ENCODE measurements around the gene MCC. TPM values are rescaled to one million over a fixed set of nuclear protein-coding genes. Genes with fewer than 3 reads are reported as not detected.

Gene MCC
- total and polyA plus RNA-seq, 12 donors, result 1.8 to 12.6 (median 8.9) TPM

DNA sequence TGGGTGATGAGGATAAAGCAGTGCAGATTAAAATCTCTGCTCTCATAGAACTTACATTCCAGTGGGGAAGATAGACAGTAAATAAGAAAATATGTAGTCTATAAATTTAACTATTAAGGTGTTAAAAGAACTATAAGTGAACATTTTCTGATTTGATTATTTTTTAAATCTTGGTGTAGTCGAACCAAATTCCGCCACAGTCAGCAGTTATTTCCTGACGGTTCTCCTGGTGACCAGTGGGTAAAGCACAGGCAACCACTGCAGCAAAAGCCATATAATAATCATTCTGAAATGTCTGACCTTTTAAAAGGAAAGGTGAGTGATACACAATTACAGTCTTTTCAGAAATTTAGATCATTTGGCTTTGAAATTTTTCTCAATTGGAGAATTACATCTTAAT lies 484.5 kb downstream of the MCC start:
- 83 to 91% (median 89%) methylated on average over 3 of the region's 3 CpGs for WGBS, 4 donors
- H3K4me3 ChIP-seq, result no peak overlapping the region
- H3K36me3 ChIP-seq (replicated peaks in 1 of 2), result peaks cover 0 to 14% of the 10 kb centered on the region in 2 donors
- TF ChIP-seq, protein P1, sequence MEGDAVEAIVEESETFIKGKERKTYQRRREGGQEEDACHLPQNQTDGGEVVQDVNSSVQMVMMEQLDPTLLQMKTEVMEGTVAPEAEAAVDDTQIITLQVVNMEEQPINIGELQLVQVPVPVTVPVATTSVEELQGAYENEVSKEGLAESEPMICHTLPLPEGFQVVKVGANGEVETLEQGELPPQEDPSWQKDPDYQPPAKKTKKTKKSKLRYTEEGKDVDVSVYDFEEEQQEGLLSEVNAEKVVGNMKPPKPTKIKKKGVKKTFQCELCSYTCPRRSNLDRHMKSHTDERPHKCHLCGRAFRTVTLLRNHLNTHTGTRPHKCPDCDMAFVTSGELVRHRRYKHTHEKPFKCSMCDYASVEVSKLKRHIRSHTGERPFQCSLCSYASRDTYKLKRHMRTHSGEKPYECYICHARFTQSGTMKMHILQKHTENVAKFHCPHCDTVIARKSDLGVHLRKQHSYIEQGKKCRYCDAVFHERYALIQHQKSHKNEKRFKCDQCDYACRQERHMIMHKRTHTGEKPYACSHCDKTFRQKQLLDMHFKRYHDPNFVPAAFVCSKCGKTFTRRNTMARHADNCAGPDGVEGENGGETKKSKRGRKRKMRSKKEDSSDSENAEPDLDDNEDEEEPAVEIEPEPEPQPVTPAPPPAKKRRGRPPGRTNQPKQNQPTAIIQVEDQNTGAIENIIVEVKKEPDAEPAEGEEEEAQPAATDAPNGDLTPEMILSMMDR (IDR thresholded peaks at IDR 0.05), result no peak
- TF ChIP-seq POLR2A (IDR thresholded peaks at IDR 0.05), result no peak
- H3K27ac ChIP-seq, result no peak overlapping the region
- intact Hi-C loops (cut with DNase I), result loop anchor here in 1 of 2 donors (10.0 kb wide), 2 partner anchors 331 to 591 kb away; no protein-coding TSS in a partner anchor
- no peak for DNase-seq
- no peaks in the 10 kb centered on the region for H3K9me3 ChIP-seq (replicated peaks in 1 of 3)
- H3K4me1 ChIP-seq (replicated peaks in 1 of 2), result peaks cover 7 to 8% of the 10 kb centered on the region in 2 donors
- no peaks in the 10 kb centered on the region for H3K27me3 ChIP-seq

DNA sequence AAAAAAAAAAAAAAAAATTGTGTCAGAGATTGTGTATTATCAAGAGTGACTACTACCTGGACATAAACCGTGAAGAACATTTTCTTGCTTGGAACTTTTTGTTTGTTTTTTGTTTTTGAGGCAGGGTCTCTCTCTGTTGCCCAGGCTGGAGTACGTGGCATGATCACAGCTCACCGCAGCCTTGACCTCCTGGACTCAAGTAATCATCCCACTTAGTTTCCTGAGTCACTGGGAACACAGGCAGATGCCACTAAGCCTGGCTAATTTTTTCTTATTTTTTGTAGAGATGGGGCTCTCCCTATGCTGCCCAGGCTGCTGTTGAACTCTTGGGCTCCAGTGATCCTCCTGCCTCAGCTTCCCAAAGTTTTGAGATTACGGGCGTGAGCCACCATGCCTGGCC lies 485.8 kb downstream of the MCC start:
- intact Hi-C loops (cut with DNase I), result loop anchor here in 1 of 2 donors (10.0 kb wide), 2 partner anchors 332 to 592 kb away; no protein-coding TSS in a partner anchor
- 60 to 77% (median 71%) methylated on average over 5 of the region's 5 CpGs for WGBS, 4 donors
- TF ChIP-seq, protein P1 (IDR thresholded peaks at IDR 0.05), result no peak
- TF ChIP-seq POLR2A (IDR thresholded peaks at IDR 0.05), result no peak
- Histone ChIP-seq H3K36me3 (replicated peaks in 1 of 2) (peaks cover 0 to 14% of the 10 kb centered on the region in 2 donors), H3K27me3 (no peaks in the 10 kb centered on the region), H3K4me3 (no peak overlapping the region), H3K27ac (no peak overlapping the region), H3K9me3 (replicated peaks in 1 of 3) (no peaks in the 10 kb centered on the region), H3K4me1 (replicated peaks in 1 of 2) (peaks cover 7 to 8% of the 10 kb centered on the region in 2 donors)
- peak in 5 of 7 donors; percentile 29 to 53 (median 41) for DNase-seq

DNA sequence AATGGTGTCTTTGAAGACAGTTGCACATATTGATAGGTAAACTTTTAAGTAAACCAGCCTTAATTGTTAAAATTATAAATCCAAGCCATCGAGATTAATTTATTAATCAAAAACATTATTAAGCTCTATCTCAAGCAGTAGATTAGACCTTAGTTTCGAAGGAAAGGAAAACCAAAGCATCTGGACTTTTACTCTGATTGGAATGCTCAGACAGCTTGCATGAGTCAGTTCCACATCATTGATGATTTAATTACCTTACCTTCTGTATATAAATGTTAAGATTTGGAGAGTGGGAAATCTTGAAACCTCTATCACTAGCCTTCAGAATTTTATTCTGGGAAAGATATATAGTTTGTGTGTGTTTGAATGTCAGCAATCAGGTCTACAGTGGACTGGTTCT lies 487.8 kb downstream of the MCC start:
- H3K4me1 ChIP-seq (replicated peaks in 1 of 2), result peaks cover 8 to 10% of the 10 kb centered on the region in 2 donors
- DNase-seq, result no peak
- no peak for TF ChIP-seq POLR2A (IDR thresholded peaks at IDR 0.05)
- whole genome bisulfite sequencing, 4 donors, result 68 to 87% (median 79%) methylated on average over 2 of the region's 2 CpGs
- H3K9me3 ChIP-seq (replicated peaks in 1 of 3), result no peaks in the 10 kb centered on the region
- intact Hi-C loops (cut with DNase I), result loop anchor here in 1 of 2 donors (10.0 kb wide), 2 partner anchors 334 to 594 kb away; no protein-coding TSS in a partner anchor
- no peak overlapping the region for H3K27ac ChIP-seq
- H3K27me3 ChIP-seq, result no peaks in the 10 kb centered on the region
- no peak overlapping the region for H3K4me3 ChIP-seq
- peaks cover 0 to 14% of the 10 kb centered on the region in 2 donors for H3K36me3 ChIP-seq (replicated peaks in 1 of 2)

DNA sequence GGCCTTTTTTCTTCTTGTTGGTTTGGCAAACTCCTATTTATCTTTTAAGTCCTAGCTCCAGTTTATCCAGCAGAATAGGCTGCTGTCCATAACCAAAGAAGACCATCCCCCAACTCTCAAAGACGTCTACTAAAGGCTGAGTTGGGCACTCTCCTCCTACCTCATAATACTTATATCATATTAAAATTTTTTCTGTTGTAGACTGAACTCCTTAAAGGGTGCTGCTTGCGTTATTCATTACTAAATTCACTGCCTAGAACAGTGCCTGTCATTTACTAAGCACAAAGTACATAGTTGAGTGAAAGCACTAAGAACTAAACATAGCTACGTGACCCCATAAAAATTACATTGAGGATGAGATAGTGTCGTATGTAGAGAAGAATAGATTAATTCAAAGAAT lies 490.0 kb downstream of the MCC start:
- no peak for DNase-seq
- H3K4me3 ChIP-seq, result no peak overlapping the region
- H3K27me3 ChIP-seq, result no peaks in the 10 kb centered on the region
- intact Hi-C loops (cut with DNase I), result loop anchor here (5.0 kb wide), 2 partner anchors 379 to 609 kb away; no protein-coding TSS in a partner anchor
- 90 to 94% (median 92%) methylated on average over 4 of the region's 4 CpGs for WGBS, 4 donors
- H3K9me3 ChIP-seq (replicated peaks in 1 of 3), result no peaks in the 10 kb centered on the region
- H3K4me1 ChIP-seq (replicated peaks in 1 of 2), result peaks cover 8 to 10% of the 10 kb centered on the region in 2 donors
- TF ChIP-seq, protein P1 (IDR thresholded peaks at IDR 0.05), result no peak
- TF ChIP-seq POLR2A (IDR thresholded peaks at IDR 0.05), result no peak
- H3K36me3 ChIP-seq (replicated peaks in 1 of 2), result peaks cover 0 to 9% of the 10 kb centered on the region in 2 donors
- no peak overlapping the region for H3K27ac ChIP-seq

DNA sequence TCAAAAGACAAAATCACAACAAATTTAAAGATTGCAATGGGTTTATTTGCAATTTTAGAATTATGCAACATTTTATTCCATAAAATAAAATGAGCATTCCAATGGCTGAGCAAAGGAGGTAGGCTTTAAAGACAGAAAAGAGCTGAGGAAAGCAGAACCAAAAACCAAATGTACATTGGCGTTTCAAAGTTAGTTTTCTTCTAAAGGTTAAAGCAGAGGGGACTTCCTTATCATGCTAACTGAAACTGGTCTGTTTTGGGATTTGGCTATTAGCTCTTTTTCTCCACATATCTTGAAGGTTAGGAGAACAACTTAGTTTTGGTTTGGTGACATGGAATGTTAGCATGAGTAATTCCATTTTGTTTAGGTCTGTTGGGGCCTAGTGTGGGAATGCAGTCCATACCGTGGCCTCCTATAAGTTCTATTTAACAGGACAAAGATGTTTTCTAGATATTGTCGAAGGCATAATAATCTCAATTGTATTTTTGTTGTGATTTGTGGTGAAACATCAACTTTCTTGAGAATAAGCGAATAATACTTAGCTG lies 491.4 kb downstream of the MCC start:
- 85 to 86% (median 85%) methylated on average over 4 of the region's 4 CpGs for WGBS, 4 donors
- Histone ChIP-seq H3K36me3 (replicated peaks in 1 of 2) (no peaks in the 10 kb centered on the region), H3K27me3 (no peaks in the 10 kb centered on the region), H3K4me3 (no peak overlapping the region), H3K4me1 (replicated peaks in 1 of 2) (peaks cover 0 to 3% of the 10 kb centered on the region in 2 donors), H3K9me3 (replicated peaks in 1 of 3) (no peaks in the 10 kb centered on the region), H3K27ac (no peak overlapping the region)
- intact Hi-C loops (cut with DNase I), result loop anchor here (5.0 kb wide), 2 partner anchors 380 to 610 kb away; no protein-coding TSS in a partner anchor
- no peak for TF ChIP-seq POLR2A (IDR thresholded peaks at IDR 0.05)
- DNase-seq, result no peak
